Activated CD8-positive, alpha-beta T cell treated with anti-CD3 and anti-CD28 coated beads, Interleukin-2, amount 10 ng/mL, durations not matched to agents 7 days and 5 days (primary cell): Measurements from ENCODE around the gene CREM. TPM values are rescaled to one million over a fixed set of nuclear protein-coding genes. Genes with fewer than 3 reads are reported as not detected.

ENCODE experiments used
- ATAC-seq: fragments of 150-1000 bp; cut with Tn5 transposase; one replicate; pipeline ENCODE4 v1.10.0; 2021; ENCODE audit warnings: moderate library complexity
- CTCF ChIA-PET: fragments of 350-600 bp; sonication (Branson Sonifier 250); formaldehyde crosslinking; loops from one replicate; lab custom pipeline; 2021; ENCODE audit warnings: antibody characterized with exemption; lab: Charles Lee
- POLR2A ChIA-PET: fragments of 350-600 bp; sonication (Branson Sonifier 250); formaldehyde crosslinking; loops from one replicate; lab custom pipeline; 2021; ENCODE audit warnings: antibody characterized with exemption; lab: Charles Lee
- DNase-seq: peaks from one replicate; pipeline ENCODE4 v3.0.0-alpha.2; 2020
- H3K27ac Mint-ChIP-seq: one replicate; pipeline ENCODE4 v1.8.0; 2021; ENCODE audit warnings: mild to moderate bottlenecking, mixed read lengths
- H3K27me3 Mint-ChIP-seq: one replicate; pipeline ENCODE4 v1.8.0; 2021; ENCODE audit warnings: low read depth, mixed read lengths
- H3K36me3 Mint-ChIP-seq: one replicate; pipeline ENCODE4 v1.8.0; 2021; ENCODE audit warnings: low read depth, mixed read lengths
- H3K4me1 Mint-ChIP-seq: one replicate; pipeline ENCODE4 v1.8.0; 2021; ENCODE audit warnings: low read depth, mixed read lengths
- H3K4me3 Mint-ChIP-seq: one replicate; pipeline ENCODE4 v1.8.0; 2021; ENCODE audit warnings: mild to moderate bottlenecking, mixed read lengths
- H3K9me3 Mint-ChIP-seq: one replicate; pipeline ENCODE4 v1.8.0; 2022; ENCODE audit warnings: mixed read lengths; ENCODE audit not compliant: insufficient read depth
- total RNA-seq, 2 experiments: library from RNA; stranded (reverse); gene quantifications; one replicate each; pipeline ENCODE4 v1.2.3, GENCODE V29; 2021

Gene CREM
- total RNA-seq, 2 experiments from 2014 or later, result 78.3 to 84.1 TPM

DNA sequence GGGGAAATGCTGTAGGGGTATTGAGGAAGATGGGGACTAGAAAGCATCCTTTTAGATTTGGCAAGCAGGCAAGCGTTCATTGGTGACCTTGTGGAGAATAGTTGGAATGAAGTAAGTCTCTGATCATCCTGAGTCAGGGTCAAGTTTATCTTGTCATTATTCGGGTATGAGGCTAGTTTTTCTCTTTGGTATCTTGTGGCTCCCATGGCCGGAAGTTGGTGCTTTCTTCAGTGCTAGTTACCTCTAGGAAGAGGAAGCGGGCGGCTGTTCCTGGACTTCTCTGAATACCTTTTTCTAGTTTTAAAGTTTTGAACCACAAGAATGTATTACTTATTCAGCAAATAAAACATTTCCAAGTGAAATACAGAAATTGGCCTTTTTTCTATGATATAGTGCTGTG lies 9.2 kb downstream of the CREM start:
- H3K27me3 Mint-ChIP-seq, result no peaks in the 10 kb centered on the region
- ChIA-PET CTCF (interaction anchor here (2.5 to 20.9 kb wide), 2 partner anchors 60 to 81 kb away, joined by 10 to 323 read pairs; no protein-coding TSS in a partner anchor), POLR2A (interaction anchor here (1.9 kb wide), 1 partner anchor 14 kb away, joined by 9 read pairs; no protein-coding TSS in a partner anchor)
- no peaks in the 10 kb centered on the region for H3K9me3 Mint-ChIP-seq
- peaks cover 52% of the 10 kb centered on the region for H3K4me1 Mint-ChIP-seq
- peak overlapping the region; percentile 61 for H3K4me3 Mint-ChIP-seq
- peak; percentile 38 for DNase-seq
- H3K27ac Mint-ChIP-seq, result peak overlapping the region; percentile 89
- peaks cover 6% of the 10 kb centered on the region for H3K36me3 Mint-ChIP-seq
- peak; percentile 28 for ATAC-seq

DNA sequence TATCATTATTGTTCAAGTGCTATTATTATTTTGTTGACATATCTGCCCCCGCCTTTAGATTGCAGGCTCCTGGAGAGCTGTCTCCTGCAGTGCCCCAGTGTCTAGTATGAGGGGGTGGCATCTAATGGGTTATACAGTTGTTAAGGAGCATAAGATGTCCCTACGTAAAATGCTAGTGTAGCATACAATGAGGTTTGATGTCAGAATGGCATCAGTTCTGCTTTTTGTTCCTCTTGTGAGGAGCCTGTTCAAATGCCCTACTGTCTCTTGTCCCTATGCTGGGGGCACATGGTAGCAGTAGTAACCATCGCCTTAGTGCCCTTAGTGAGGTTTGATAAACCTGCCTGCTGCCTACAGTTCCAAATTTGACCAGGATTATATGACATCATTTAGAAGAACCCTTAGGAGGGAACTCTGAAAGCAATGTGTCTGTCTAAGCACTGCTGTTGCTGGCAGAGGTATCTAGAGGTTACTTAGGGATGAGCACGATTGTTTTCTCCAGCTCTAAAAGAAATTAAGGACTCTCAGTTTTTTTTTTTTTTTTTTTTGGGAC lies 9.7 kb downstream of the CREM start:
- Mint-ChIP-seq H3K36me3 (peaks cover 6% of the 10 kb centered on the region), H3K4me3 (peak overlapping the region; percentile 61), H3K27me3 (no peaks in the 10 kb centered on the region), H3K4me1 (peaks cover 49% of the 10 kb centered on the region), H3K9me3 (no peaks in the 10 kb centered on the region), H3K27ac (peak overlapping the region; percentile 89)
- DNase-seq (no peak), ATAC-seq (peak; percentile 35)
- ChIA-PET CTCF (interaction anchor here (1.4 kb wide), 1 partner anchor 59 kb away, joined by 8 read pairs; no protein-coding TSS in a partner anchor), POLR2A (interaction anchor here (1.4 to 1.9 kb wide), 3 partner anchors 9 to 59 kb away, joined by 6 to 9 read pairs (median 9); partner anchors contain the start of gene CREM)

DNA sequence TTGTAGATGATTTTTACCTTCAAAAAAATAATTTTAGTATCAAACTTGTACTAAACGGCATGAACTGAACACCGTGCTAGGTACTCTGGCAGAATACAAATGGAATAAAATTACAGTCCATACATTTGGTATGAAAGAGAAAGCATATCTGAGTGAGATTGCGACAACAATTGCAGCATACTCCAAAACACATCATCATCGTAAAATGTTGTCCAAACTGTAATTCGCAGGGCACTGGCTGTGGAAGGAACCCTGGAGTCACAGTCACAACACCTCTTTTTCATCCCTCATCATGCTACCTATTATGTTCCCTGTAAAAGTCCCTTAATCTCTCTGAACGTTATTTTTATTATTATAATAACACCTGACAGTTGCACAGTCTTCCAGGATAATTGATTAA lies 13.5 kb downstream of the CREM start:
- H3K4me3 Mint-ChIP-seq, result no peak overlapping the region
- ATAC-seq (no peak), DNase-seq (no peak)
- ChIA-PET CTCF (interaction anchor here (1.0 kb wide), 1 partner anchor 56 kb away, joined by 4 read pairs; no protein-coding TSS in a partner anchor), POLR2A (no interaction called here)
- peaks cover 38% of the 10 kb centered on the region for H3K4me1 Mint-ChIP-seq
- H3K9me3 Mint-ChIP-seq, result no peaks in the 10 kb centered on the region
- H3K27ac Mint-ChIP-seq, result no peak overlapping the region
- peaks cover 18% of the 10 kb centered on the region for H3K36me3 Mint-ChIP-seq
- no peaks in the 10 kb centered on the region for H3K27me3 Mint-ChIP-seq

DNA sequence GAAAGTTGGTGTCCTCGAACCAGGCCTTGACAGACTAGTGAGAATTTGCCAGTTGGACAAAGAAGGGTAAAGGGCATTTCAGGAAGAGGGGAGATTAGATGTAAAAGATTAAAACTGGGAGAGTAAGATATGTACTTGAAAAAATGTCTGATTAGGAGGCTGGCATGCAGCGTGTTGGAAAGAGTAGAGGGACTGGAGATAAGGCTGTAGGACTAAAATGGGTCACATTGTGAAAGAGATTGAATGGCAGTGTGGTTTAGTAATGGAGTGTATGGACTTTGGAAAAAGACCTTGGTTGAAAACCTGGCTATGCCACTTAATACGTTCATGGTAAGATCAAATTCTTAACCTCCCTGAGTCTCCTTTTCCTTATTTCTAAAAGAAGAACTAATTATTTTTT lies 14.1 kb downstream of the CREM start:
- ChIA-PET POLR2A (no interaction called here), CTCF (no interaction called here)
- no peak for ATAC-seq
- Mint-ChIP-seq H3K27ac (no peak overlapping the region), H3K4me1 (peaks cover 37% of the 10 kb centered on the region), H3K36me3 (peaks cover 21% of the 10 kb centered on the region), H3K9me3 (no peaks in the 10 kb centered on the region), H3K4me3 (no peak overlapping the region), H3K27me3 (no peaks in the 10 kb centered on the region)
- DNase-seq, result no peak

DNA sequence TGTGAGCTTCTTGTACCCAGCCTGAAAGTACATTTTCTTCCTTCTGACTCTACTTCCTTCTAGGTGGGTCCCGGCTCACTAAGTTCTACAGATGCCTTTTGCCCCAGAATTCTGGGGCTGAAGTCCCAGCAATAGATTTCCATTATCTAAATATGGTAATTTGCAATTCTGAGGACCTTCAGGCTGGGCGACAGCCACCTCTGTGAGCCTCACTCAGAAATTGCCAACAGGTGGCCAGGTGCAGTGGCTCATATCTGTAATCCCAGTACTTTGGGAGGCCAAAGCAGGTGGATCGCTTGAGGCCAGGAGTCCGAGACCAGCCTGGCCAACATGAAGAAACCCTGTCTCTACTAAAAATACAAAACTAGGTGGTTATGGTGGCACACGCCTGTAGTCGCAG lies 23.7 kb downstream of the CREM start:
- DNase-seq, result no peak
- POLR2A ChIA-PET, result interaction anchor here (0.8 to 6.3 kb wide), 9 partner anchors 15 to 67 kb away, joined by 3 to 62 read pairs (median 8); partner anchors contain the start of gene CREM
- Mint-ChIP-seq H3K27ac (peak overlapping the region; percentile 87), H3K4me3 (peak overlapping the region; percentile 55), H3K9me3 (no peaks in the 10 kb centered on the region), H3K36me3 (peaks cover 50% of the 10 kb centered on the region), H3K27me3 (no peaks in the 10 kb centered on the region), H3K4me1 (peaks cover 70% of the 10 kb centered on the region)
- CTCF ChIA-PET, result interaction anchor here (1.0 to 3.3 kb wide), 9 partner anchors 10 to 68 kb away, joined by 3 to 47 read pairs (median 7); no protein-coding TSS in a partner anchor
- ATAC-seq, result no peak

DNA sequence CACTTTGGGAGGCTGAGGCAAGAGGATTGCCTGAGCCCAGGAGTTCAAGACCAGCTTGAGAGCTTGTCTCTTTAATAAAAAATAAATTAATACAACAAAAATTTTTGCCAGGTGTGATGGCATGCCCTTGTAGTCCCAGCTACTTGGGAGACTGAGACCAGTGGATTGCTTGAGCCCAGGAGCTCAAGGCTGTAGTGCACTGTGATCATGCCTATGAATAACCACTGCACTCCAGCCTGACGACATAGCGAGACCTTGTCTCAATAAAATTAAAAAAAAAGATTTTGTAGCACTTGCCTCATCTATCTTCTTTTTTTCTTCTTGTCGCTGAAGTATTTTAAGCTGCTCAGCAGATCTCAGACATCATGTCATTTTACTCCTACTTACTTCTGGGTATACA lies 26.3 kb downstream of the CREM start:
- CTCF ChIA-PET, result interaction anchor here (2.1 to 2.7 kb wide), 2 partner anchors 26 to 43 kb away, joined by 9 to 10 read pairs; partner anchors contain the start of gene CREM

DNA sequence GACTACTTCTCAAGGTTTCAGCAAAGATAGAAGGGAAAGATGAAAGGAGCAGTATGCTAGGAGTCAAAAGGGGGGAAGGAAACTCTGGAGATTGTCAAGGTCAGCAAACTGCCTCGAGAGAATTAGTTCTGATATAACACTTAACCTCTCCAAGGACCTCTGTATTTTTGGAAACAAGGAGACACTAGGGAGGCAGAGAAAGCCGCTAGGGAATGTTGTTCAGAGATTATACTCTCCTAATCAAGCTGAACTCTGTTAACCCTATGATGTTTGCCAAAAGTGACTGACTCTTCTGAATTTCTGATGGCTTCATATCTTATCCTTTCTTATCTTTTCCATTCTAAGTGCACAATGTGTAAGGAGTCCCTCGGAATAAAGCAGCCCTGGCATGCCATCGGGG lies 27.1 kb downstream of the CREM start:
- peaks cover 53% of the 10 kb centered on the region for H3K36me3 Mint-ChIP-seq
- H3K9me3 Mint-ChIP-seq, result no peaks in the 10 kb centered on the region
- no peak for DNase-seq
- no peak for ATAC-seq
- peak overlapping the region; percentile 24 for H3K27ac Mint-ChIP-seq
- peaks cover 47% of the 10 kb centered on the region for H3K4me1 Mint-ChIP-seq
- H3K27me3 Mint-ChIP-seq, result no peaks in the 10 kb centered on the region
- no peak overlapping the region for H3K4me3 Mint-ChIP-seq
- ChIA-PET CTCF (interaction anchor here (1.1 to 2.7 kb wide), 2 partner anchors 27 to 42 kb away, joined by 4 to 9 read pairs; partner anchors contain the start of gene CREM), POLR2A (interaction anchor here (1.9 to 6.3 kb wide), 2 partner anchors 26 to 42 kb away, joined by 9 to 62 read pairs; partner anchors contain the start of gene CREM)

More for the DNA sequence above, 26.3 kb downstream of the CREM start:
- peaks cover 55% of the 10 kb centered on the region for H3K4me1 Mint-ChIP-seq
- no peaks in the 10 kb centered on the region for H3K9me3 Mint-ChIP-seq
- DNase-seq, result no peak
- H3K4me3 Mint-ChIP-seq, result no peak overlapping the region
- ATAC-seq, result no peak
- H3K27ac Mint-ChIP-seq, result no peak overlapping the region
- H3K36me3 Mint-ChIP-seq, result peaks cover 54% of the 10 kb centered on the region
- POLR2A ChIA-PET, result interaction anchor here (1.9 to 6.3 kb wide), 2 partner anchors 25 to 42 kb away, joined by 9 to 62 read pairs; partner anchors contain the start of gene CREM
- H3K27me3 Mint-ChIP-seq, result no peaks in the 10 kb centered on the region

DNA sequence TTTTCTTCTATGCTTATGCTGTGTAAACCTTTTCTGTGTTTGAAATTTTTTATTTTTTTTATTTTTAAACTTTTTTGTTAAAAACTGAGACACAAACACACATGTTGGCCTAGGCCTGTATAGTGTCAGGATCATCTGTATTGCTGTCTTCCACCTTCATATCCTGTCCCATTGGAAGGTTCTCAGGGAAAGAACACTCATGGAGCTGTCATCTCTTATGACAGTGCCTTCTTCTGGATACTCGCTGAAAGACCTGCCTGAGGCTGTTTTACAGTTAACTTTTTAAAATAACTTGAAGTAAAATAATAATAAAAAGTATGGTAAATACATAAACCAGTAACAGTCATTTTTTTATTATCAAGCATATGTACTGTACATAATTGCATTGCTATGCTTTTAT lies 34.1 kb downstream of the CREM start:
- peaks cover 6% of the 10 kb centered on the region for H3K4me1 Mint-ChIP-seq
- H3K27me3 Mint-ChIP-seq, result no peaks in the 10 kb centered on the region
- H3K27ac Mint-ChIP-seq, result no peak overlapping the region
- DNase-seq (no peak), ATAC-seq (no peak)
- H3K9me3 Mint-ChIP-seq, result no peaks in the 10 kb centered on the region
- ChIA-PET CTCF (interaction anchor here (1.0 to 1.2 kb wide), 2 partner anchors 11 to 35 kb away, joined by 3 read pairs; no protein-coding TSS in a partner anchor), POLR2A (interaction anchor here (1.7 kb wide), 1 partner anchor 34 kb away, joined by 4 read pairs; the partner anchor contains the start of gene CREM)
- no peak overlapping the region for H3K4me3 Mint-ChIP-seq
- H3K36me3 Mint-ChIP-seq, result peaks cover 39% of the 10 kb centered on the region

DNA sequence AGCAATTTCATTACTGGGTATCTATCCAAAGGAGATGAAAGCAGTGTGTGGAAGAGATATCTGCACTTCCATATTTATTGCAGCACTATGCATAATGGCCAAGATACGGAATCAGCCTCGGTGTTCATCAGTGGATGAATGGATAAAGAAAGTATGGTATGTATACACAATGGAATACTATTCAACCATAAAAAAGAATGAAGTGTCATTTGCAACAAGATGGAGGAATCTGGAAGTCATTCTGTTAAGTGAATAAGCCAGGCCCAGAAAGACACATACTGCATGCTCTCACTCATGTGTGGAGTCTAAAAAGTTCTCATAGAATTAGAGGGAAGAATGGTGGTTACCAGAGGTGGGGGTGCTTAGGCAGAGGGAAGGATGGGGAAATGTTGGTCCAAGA lies 35.3 kb downstream of the CREM start:
- no peak overlapping the region for H3K27ac Mint-ChIP-seq
- no peak for ATAC-seq
- CTCF ChIA-PET, result interaction anchor here (0.8 kb wide), 1 partner anchor 34 kb away, joined by 5 read pairs; no protein-coding TSS in a partner anchor

DNA sequence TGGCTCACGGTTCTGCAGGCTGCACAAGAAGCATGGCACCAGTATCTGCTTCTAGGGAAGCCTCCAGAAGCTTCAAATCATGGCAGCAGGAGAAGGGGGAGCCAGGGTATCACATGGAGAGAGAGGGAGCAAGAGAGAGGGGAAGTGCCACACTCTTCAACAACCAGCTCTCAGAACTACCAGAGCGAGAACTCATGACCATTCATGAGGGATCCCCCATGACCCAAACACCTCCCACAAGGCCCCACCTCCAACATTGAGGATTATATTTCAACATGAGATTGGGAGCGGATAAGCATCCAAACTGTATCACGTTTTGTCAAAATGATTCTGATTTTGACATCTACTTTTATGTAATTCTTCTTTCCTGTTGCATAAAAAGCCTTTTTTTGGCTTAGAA lies 38.5 kb downstream of the CREM start:
- Mint-ChIP-seq H3K36me3 (peaks cover 18% of the 10 kb centered on the region), H3K4me1 (peaks cover 6% of the 10 kb centered on the region), H3K9me3 (no peaks in the 10 kb centered on the region), H3K27me3 (no peaks in the 10 kb centered on the region), H3K27ac (no peak overlapping the region), H3K4me3 (no peak overlapping the region)
- ChIA-PET POLR2A (interaction anchor here (0.9 to 2.2 kb wide), 2 partner anchors 15 to 37 kb away, joined by 3 to 7 read pairs; no protein-coding TSS in a partner anchor), CTCF (interaction anchor here (1.1 to 3.5 kb wide), 3 partner anchors 15 to 39 kb away, joined by 3 to 12 read pairs (median 8); no protein-coding TSS in a partner anchor)
- ATAC-seq (no peak), DNase-seq (no peak)

More for the DNA sequence above, 35.3 kb downstream of the CREM start:
- POLR2A ChIA-PET, result no interaction called here
- DNase-seq, result no peak
- H3K9me3 Mint-ChIP-seq, result no peaks in the 10 kb centered on the region
- H3K4me1 Mint-ChIP-seq, result peaks cover 6% of the 10 kb centered on the region
- no peaks in the 10 kb centered on the region for H3K27me3 Mint-ChIP-seq
- no peak overlapping the region for H3K4me3 Mint-ChIP-seq
- peaks cover 31% of the 10 kb centered on the region for H3K36me3 Mint-ChIP-seq

DNA sequence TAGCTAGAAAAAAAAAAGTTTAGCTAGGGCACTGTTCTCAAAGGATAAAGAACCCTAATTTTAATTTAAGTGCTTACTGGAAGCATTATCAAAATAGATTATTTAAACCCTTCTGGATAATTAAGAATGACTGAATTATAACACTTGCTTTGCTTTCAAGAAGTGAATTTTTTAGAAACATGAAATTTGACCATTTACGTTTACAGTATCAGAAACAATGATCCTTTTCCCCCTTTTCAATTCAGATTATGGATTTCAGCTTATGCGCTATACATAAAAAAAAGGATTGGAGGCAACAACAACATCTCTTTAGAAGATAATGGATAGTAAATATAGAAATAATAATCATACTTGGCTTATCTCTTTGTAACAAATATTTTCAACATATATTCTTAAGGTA lies 39.2 kb downstream of the CREM start:
- H3K4me1 Mint-ChIP-seq, result peaks cover 6% of the 10 kb centered on the region
- ChIA-PET CTCF (interaction anchor here (1.1 to 3.5 kb wide), 2 partner anchors 30 to 40 kb away, joined by 3 to 12 read pairs; no protein-coding TSS in a partner anchor), POLR2A (interaction anchor here (2.2 kb wide), 1 partner anchor 16 kb away, joined by 7 read pairs; no protein-coding TSS in a partner anchor)
- H3K4me3 Mint-ChIP-seq, result no peak overlapping the region
- H3K36me3 Mint-ChIP-seq, result peaks cover 18% of the 10 kb centered on the region
- no peaks in the 10 kb centered on the region for H3K27me3 Mint-ChIP-seq
- ATAC-seq (no peak), DNase-seq (no peak)
- H3K9me3 Mint-ChIP-seq, result peaks cover 3% of the 10 kb centered on the region
- H3K27ac Mint-ChIP-seq, result no peak overlapping the region
